ENCODE measurements around the gene TGFBR3L. TPM values are rescaled to one million over a fixed set of nuclear protein-coding genes. Genes with fewer than 3 reads are reported as not detected.

TGFBR3L gene
- total RNA-seq, 2 donors from 2014 or later, result not detected

DNA sequence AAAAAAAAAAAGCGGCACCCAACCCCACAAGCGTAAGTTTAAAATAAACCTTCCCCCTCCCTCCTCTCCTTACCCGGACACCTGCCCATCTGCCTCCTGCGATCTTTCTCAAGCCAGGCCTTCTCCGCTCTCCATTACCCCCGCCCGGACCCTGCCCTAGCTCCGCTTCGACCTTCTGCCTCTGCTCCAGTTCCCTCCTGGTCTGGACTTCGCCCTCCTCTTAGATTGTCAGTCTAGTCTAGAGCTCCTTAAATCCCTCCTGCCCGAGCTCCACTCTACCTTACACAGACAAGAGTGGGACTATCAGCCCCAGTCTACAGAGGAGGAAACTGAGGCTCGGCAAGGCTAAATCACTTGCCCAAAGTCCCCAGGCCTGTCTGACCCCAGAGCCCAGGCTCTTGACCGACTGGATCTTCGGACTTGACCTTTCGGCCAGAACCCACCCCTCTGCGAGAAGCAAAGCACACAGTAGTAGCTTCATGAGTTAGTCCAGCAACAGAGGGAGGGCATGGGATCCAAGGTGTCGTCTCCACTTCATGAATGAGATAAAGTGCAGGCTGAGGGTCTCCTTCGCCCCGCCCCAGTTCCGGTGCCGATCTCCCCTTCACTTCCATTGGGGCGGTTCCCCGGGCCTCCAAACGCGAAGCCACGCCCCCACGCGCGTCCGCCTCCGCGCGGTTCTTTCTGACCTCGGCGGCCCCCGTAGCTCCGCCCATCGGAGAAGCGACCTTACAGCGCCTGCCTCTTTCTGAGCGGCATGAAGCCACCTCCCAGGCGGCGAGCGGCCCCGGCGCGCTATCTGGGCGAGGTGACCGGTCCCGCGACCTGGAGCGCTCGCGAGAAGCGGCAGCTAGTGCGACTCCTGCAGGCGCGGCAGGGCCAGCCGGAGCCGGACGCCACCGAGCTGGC lies 5.2 kb downstream of the TGFBR3L start, which contains the start of gene SNAPC2:
TSS of gene SNAPC2 (plus strand) at position 729 of the 909 bp plus-strand sequence. CDS start at position 758, 29 bp downstream.
- TF ChIP-seq, protein P1, sequence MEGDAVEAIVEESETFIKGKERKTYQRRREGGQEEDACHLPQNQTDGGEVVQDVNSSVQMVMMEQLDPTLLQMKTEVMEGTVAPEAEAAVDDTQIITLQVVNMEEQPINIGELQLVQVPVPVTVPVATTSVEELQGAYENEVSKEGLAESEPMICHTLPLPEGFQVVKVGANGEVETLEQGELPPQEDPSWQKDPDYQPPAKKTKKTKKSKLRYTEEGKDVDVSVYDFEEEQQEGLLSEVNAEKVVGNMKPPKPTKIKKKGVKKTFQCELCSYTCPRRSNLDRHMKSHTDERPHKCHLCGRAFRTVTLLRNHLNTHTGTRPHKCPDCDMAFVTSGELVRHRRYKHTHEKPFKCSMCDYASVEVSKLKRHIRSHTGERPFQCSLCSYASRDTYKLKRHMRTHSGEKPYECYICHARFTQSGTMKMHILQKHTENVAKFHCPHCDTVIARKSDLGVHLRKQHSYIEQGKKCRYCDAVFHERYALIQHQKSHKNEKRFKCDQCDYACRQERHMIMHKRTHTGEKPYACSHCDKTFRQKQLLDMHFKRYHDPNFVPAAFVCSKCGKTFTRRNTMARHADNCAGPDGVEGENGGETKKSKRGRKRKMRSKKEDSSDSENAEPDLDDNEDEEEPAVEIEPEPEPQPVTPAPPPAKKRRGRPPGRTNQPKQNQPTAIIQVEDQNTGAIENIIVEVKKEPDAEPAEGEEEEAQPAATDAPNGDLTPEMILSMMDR (IDR thresholded peaks at IDR 0.05), result no peak
- H3K4me3 ChIP-seq, result peak within 1 kb of the TSS; percentile 96
- peaks cover 28 to 60% of the 10 kb centered on the region in 2 donors for H3K4me1 ChIP-seq (ENCODE audit: control insufficient read depth in 1 of 2, low read depth in 2 of 2)
- H3K36me3 ChIP-seq, result peaks cover 14% of the 10 kb centered on the region
- peak; percentile 82 for DNase-seq (ENCODE audit: low spot score)
- peak within 1 kb of the TSS; percentile 88 to 89 for H3K27ac ChIP-seq
- no peaks in the 10 kb centered on the region for H3K9me3 ChIP-seq
- ATAC-seq (ENCODE audit: insufficient number of reproducible peaks, low FRiP score, low read depth), result peak; percentile 79
- H3K27me3 ChIP-seq (replicated peaks; ENCODE audit: insufficient read depth), result no peaks in the 10 kb centered on the region

DNA sequence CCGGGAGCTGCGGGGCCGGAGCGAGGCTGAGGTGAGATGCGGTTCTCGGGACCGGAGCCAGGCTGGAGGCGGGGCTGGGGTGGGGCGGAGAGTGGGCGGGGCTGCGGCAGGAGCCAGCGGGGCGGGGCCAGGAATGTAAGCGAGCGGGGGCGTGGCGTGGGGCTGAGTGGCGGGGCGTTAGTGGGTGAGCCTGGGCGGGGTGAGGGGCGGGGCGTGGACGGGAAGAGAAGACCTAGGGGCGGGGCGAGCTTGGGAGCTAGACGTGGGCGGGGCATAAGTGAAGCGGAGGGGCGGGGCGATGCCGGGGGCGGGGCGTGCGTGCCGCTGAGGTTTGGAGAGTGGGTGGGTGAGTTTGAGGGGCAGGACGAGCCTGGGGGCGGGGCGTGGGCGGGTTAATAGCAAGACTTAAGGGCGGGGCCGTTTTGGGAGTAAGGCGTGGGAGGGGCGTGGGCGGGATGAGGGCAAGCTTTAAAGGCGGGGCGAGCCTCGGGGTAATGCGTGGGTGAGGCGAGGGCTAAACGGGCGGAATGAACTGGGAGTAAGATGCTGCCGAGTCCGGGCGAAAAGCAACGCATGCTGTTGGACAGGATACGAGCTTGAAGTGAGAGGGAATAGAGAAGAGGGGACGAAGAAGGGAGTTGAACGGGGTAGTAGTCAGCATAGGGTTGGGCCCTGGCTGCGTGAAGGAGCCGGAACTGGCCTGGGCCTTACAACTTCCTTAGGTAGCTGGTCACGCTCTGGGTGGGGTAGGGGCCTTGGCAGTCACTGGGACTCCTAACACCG lies 6.1 kb downstream of the TGFBR3L start:
- peak; percentile 53 for ATAC-seq (ENCODE audit: insufficient number of reproducible peaks, low FRiP score, low read depth)
- H3K9me3 ChIP-seq, result no peaks in the 10 kb centered on the region
- TF ChIP-seq, protein P1 (IDR thresholded peaks at IDR 0.05), result no peak
- no peaks in the 10 kb centered on the region for H3K27me3 ChIP-seq (replicated peaks; ENCODE audit: insufficient read depth)
- H3K36me3 ChIP-seq, result peaks cover 14% of the 10 kb centered on the region
- H3K4me3 ChIP-seq, result peak overlapping the region; percentile 96
- peaks cover 34 to 67% of the 10 kb centered on the region in 2 donors for H3K4me1 ChIP-seq (ENCODE audit: control insufficient read depth in 1 of 2, low read depth in 2 of 2)
- H3K27ac ChIP-seq, result peak overlapping the region; percentile 88 to 89
- peak; percentile 100 for DNase-seq (ENCODE audit: low spot score)

GRCh38 chr19:7921302-7921966 lies 6.8 kb downstream of the TGFBR3L start:
- peak overlapping the region; percentile 80 for H3K4me3 ChIP-seq
- peak overlapping the region; percentile 77 to 85 for H3K27ac ChIP-seq
- DNase-seq (ENCODE audit: low spot score) (no peak), ATAC-seq (ENCODE audit: insufficient number of reproducible peaks, low FRiP score, low read depth) (no peak)
- peaks cover 14% of the 10 kb centered on the region for H3K36me3 ChIP-seq
- no peaks in the 10 kb centered on the region for H3K9me3 ChIP-seq
- no peaks in the 10 kb centered on the region for H3K27me3 ChIP-seq (replicated peaks; ENCODE audit: insufficient read depth)
- peaks cover 32 to 64% of the 10 kb centered on the region in 2 donors for H3K4me1 ChIP-seq (ENCODE audit: control insufficient read depth in 1 of 2, low read depth in 2 of 2)
- TF ChIP-seq, protein P1 (IDR thresholded peaks at IDR 0.05), result no peak

DNA sequence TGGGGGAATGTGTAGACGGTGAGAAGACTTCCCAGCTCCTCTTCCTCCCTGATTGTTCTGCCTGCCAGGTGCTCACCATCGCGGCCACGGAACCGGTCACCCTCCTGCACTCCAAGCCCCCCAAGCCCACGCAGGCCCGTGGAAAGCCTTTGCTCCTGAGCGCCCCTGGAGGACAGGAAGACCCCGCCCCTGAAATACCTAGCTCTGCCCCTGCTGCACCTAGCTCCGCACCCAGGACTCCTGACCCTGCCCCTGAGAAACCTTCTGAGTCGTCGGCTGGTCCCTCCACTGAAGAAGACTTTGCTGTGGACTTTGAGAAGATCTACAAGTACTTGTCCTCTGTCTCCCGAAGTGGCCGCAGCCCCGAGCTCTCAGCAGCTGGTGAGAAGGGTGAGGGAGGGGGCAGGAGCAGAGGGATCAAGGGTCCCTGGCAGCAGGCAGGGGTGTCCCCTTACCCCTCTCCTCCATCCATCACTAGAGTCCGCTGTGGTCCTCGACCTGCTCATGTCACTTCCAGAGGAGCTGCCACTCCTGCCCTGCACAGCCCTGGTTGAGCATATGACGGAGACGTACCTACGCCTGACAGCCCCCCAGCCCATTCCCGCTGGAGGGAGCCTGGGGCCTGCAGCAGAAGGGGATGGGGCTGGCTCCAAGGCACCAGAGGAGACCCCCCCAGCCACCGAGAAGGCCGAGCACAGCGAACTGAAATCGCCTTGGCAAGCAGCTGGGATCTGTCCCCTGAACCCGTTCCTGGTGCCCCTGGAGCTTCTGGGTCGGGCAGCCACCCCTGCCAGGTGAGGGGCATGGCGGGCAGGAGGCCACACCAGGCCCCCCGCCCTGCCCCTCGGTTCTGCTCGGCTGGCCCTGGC lies 7.6 kb downstream of the TGFBR3L start:
- Histone ChIP-seq H3K4me1 (ENCODE audit: control insufficient read depth in 1 of 2, low read depth in 2 of 2) (peaks cover 35 to 63% of the 10 kb centered on the region in 2 donors), H3K9me3 (no peaks in the 10 kb centered on the region), H3K4me3 (peak overlapping the region; percentile 80), H3K27ac (peak overlapping the region in 1 of 2 donors; percentile 85), H3K27me3 (replicated peaks; ENCODE audit: insufficient read depth) (no peaks in the 10 kb centered on the region), H3K36me3 (peaks cover 14% of the 10 kb centered on the region)
- TF ChIP-seq, protein P1 (IDR thresholded peaks at IDR 0.05), result no peak
- DNase-seq (ENCODE audit: low spot score) (no peak), ATAC-seq (ENCODE audit: insufficient number of reproducible peaks, low FRiP score, low read depth) (no peak)
